Measurements from ENCODE around the gene LRRTM2.

LRRTM2 gene

GRCh38 chr5:138833726-138834480 lies 41.2 kb downstream of the LRRTM2 start:
- DNase-seq = no peak

- DNase-seq = no peak
Measured at GRCh38 chr5:138833080-138833479, 42.1 kb downstream of the LRRTM2 start.

GRCh38 chr5:138832218-138832617 lies 42.9 kb downstream of the LRRTM2 start:
- DNase-seq = no peak

GRCh38 chr5:138831703-138832102 lies 43.4 kb downstream of the LRRTM2 start:
- no peak for DNase-seq

GRCh38 chr5:138829341-138829740 lies 45.8 kb downstream of the LRRTM2 start:
- no peak for DNase-seq

GRCh38 chr5:138828556-138828955 lies 46.6 kb downstream of the LRRTM2 start:
- no peak for DNase-seq

- no peak for DNase-seq
Measured at GRCh38 chr5:138824924-138825863, 49.9 kb downstream of the LRRTM2 start.

- DNase-seq = no peak
Measured at GRCh38 chr5:138824516-138824915, 50.6 kb downstream of the LRRTM2 start.

- no peak for DNase-seq
Measured at GRCh38 chr5:138820695-138821094, 54.4 kb downstream of the LRRTM2 start.

GRCh38 chr5:138819081-138819480 lies 56.1 kb downstream of the LRRTM2 start:
- DNase-seq = no peak
